HEK293 (cell line): ENCODE measurements around the gene UAP1.

Source experiments
- CTCF ChIA-PET: fragments of 350-600 bp; formaldehyde crosslinking; extraction: SDS; loops from one replicate; lab custom pipeline; 2021; ENCODE audit warnings: antibody characterized with exemption; lab: Yijun Ruan, JAX
- POLR2A ChIA-PET: fragments of 300-600 bp; formaldehyde crosslinking; extraction: SDS; loops from one replicate; lab custom pipeline; 2020; ENCODE audit warnings: antibody characterized with exemption, inconsistent platforms; lab: Yijun Ruan, JAX
- H3K27ac ChIP-seq: fragments of 200-500 bp; sonication (Bioruptor generic); 2 replicates; pipeline ENCODE4 v1.5.1; 2014; ENCODE audit warnings: low read depth, low read length, control low read depth, inconsistent platforms; ENCODE audit errors: extremely low read depth
- H3K36me3 ChIP-seq, 2 experiments: fragments of 200-500 bp in 1 of 2; sonication (Bioruptor generic) in 1 of 2; 1 replicate in 1 of 2; 2 replicates in 1 of 2; pipeline ENCODE4 v1.5.1; 2014 to 2017; ENCODE audit warnings: inconsistent platforms in 2 of 2, low read length in 2 of 2; ENCODE audit not compliant: control insufficient read depth in 2 of 2, insufficient read depth in 1 of 2
- H3K4me1 ChIP-seq: fragments of 200-500 bp; sonication (Bioruptor generic); 2 replicates; pipeline ENCODE4 v1.5.1; 2014; ENCODE audit warnings: mild to moderate bottlenecking, low read length, inconsistent platforms; ENCODE audit not compliant: control insufficient read depth, insufficient read depth
- H3K4me3 ChIP-seq: 2 replicates; pipeline ENCODE4 v1.5.1; 2011; ENCODE audit warnings: low read depth, mild to moderate bottlenecking, control low read depth, low read length, moderate library complexity
- H3K9me3 ChIP-seq: fragments of 200-500 bp; sonication (Bioruptor generic); 2 replicates; pipeline ENCODE4 v1.5.1; 2014; ENCODE audit warnings: low read depth, low read length, inconsistent platforms; ENCODE audit not compliant: control insufficient read depth, insufficient read depth
- HOXC10 ChIP-seq: sonication (generic); formaldehyde crosslinking; IDR thresholded peaks from 2 replicates; pipeline ENCODE4 v1.8.1; 2023; ENCODE audit warnings: mild to moderate bottlenecking, missing genetic modification reagents
- HOXD13 ChIP-seq: sonication (generic); formaldehyde crosslinking; IDR thresholded peaks from 2 replicates; pipeline ENCODE4 v1.8.0; 2022; ENCODE audit warnings: missing genetic modification reagents, borderline replicate concordance
- SETDB1 ChIP-seq: IDR thresholded peaks from one replicate; pipeline ENCODE4 v1.6.1; 2017; ENCODE audit warnings: mild to moderate bottlenecking, low read length, moderate library complexity, mixed read lengths; ENCODE audit not compliant: insufficient read length
- TCF7L2 ChIP-seq: IDR thresholded peaks from 2 replicates; pipeline ENCODE4 v1.6.1; 2011; ENCODE audit warnings: low read depth, mild to moderate bottlenecking, inconsistent platforms, low read length, moderate library complexity, borderline replicate concordance
- ZNF169 ChIP-seq: fragments of 450-650 bp; formaldehyde crosslinking; IDR thresholded peaks from 2 replicates; pipeline ENCODE4 v1.5.1; 2016; ENCODE audit warnings: missing biosample characterization, missing genetic modification characterization
- ZNF19 ChIP-seq: fragments of 450-650 bp; formaldehyde crosslinking; IDR thresholded peaks from 2 replicates; pipeline ENCODE4; 2016; ENCODE audit warnings: missing biosample characterization, missing genetic modification characterization, low read depth
- ZNF221 ChIP-seq: fragments of 450-650 bp; formaldehyde crosslinking; IDR thresholded peaks from 2 replicates; pipeline ENCODE4 v1.5.1; 2017; ENCODE audit warnings: missing biosample characterization, missing genetic modification characterization, borderline replicate concordance
- ZNF274 ChIP-seq, 2 experiments: fragments of 200-500 bp in 1 of 2; fragments of 450-650 bp in 1 of 2; sonication (Bioruptor generic) in 1 of 2; formaldehyde crosslinking in 1 of 2; IDR thresholded peaks; 2 replicates each; pipeline versions ENCODE4 v1.5.1 to v1.6.1; 2014 to 2016; ENCODE audit warnings: borderline replicate concordance in 1 of 2, inconsistent platforms in 1 of 2, low read length in 1 of 2, missing biosample characterization in 1 of 2, missing genetic modification characterization in 1 of 2
- ZNF404 ChIP-seq: fragments of 450-650 bp; formaldehyde crosslinking; IDR thresholded peaks from 2 replicates; pipeline ENCODE4 v1.5.1; 2017; ENCODE audit warnings: missing biosample characterization, missing genetic modification characterization
- ZNF449 ChIP-seq: fragments of 450-650 bp; formaldehyde crosslinking; IDR thresholded peaks from 2 replicates; pipeline ENCODE4 v1.5.1; 2017; ENCODE audit warnings: missing biosample characterization, mild to moderate bottlenecking, missing genetic modification characterization, moderate library complexity
- ZNF560 ChIP-seq: fragments of 450-650 bp; formaldehyde crosslinking; IDR thresholded peaks from 2 replicates; pipeline ENCODE4 v1.5.1; 2017; ENCODE audit warnings: missing biosample characterization, missing genetic modification characterization, borderline replicate concordance
- ZNF785 ChIP-seq: fragments of 450-650 bp; formaldehyde crosslinking; IDR thresholded peaks from 2 replicates; pipeline ENCODE4 v1.5.1; 2016; ENCODE audit warnings: missing biosample characterization, missing genetic modification characterization
- TF ChIP-seq, protein P1 (sequence below): fragments of 450-650 bp; formaldehyde crosslinking; IDR thresholded peaks from 2 replicates; pipeline ENCODE4 v1.5.1; 2016; ENCODE audit warnings: missing biosample characterization, missing genetic modification characterization
- TF ChIP-seq, protein P2 (sequence below): fragments of 450-650 bp; formaldehyde crosslinking; optimal IDR thresholded peaks from 2 replicates; pipeline ENCODE3; 2016; ENCODE audit warnings: missing biosample characterization, mild to moderate bottlenecking, missing genetic modification characterization
- TF ChIP-seq, protein P3 (sequence below): fragments of 450-650 bp; formaldehyde crosslinking; IDR thresholded peaks from 2 replicates; pipeline ENCODE4 v1.5.1; 2016; ENCODE audit warnings: missing biosample characterization, missing genetic modification characterization
- TF ChIP-seq, protein P4 (sequence below): fragments of 450-650 bp; formaldehyde crosslinking; IDR thresholded peaks from 2 replicates; pipeline ENCODE4 v1.5.1; 2016; ENCODE audit warnings: missing biosample characterization, missing genetic modification characterization

Gene UAP1

DNA sequence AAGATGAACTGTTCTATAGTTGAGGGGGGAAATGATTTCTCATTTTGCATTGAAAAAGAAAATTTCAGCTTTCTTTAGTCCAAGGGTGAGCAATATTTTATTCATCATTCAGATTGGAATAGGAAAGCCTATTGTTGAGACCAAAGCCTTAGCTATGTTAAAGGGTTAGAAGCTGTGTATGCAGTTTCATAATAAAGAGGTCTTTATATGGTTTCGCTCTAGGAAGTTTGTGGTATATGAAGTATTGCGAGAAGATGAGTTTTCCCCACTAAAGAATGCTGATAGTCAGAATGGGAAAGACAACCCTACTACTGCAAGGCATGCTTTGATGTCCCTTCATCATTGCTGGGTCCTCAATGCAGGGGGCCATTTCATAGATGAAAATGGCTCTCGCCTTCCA, 28.6 kb downstream of the UAP1 start:
- TF ChIP-seq HOXC10: no peak
- ChIA-PET POLR2A (no interaction called here), CTCF (interaction anchor here (0.7 kb wide), 2 partner anchors 23 to 27 kb away, joined by 3 read pairs; no protein-coding TSS in a partner anchor)
- H3K4me1 ChIP-seq: no peaks in the 10 kb centered on the region
- H3K36me3 ChIP-seq: peaks cover 27 to 75% of the 10 kb centered on the region in 2 experiments; a peak in 2 of 3 replicates
- no peaks in the 10 kb centered on the region for H3K9me3 ChIP-seq
- no peak overlapping the region for H3K27ac ChIP-seq
- no peak overlapping the region for H3K4me3 ChIP-seq

DNA sequence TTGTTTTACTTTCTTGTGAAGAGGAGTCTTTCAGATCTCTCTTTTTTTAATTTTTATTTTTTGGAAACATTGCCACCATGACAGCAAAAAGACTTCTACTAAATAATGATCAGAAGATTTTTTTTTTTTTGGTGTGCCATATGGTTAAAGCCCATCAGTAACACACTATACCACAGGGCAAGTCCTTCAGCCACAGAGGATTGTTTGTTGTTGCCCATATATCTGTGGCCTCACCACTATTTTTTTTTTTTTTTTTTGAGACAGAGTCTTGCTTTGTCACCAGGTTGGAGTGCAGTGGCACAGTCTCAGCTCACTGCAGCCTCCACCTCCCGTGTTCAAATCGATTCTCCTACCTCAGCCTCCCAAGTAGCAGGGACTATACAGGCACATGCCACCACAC, 29.2 kb downstream of the UAP1 start:
- peaks cover 27 to 79% of the 10 kb centered on the region in 2 experiments; a peak in 2 of 3 replicates for H3K36me3 ChIP-seq
- no peaks in the 10 kb centered on the region for H3K4me1 ChIP-seq
- CTCF ChIA-PET: interaction anchor here (0.6 to 0.7 kb wide), 2 partner anchors 26 to 42 kb away, joined by 3 to 4 read pairs; no protein-coding TSS in a partner anchor
- no peak overlapping the region for H3K4me3 ChIP-seq
- TF ChIP-seq ZNF785 (tag by site-specific recombination) (no peak), ZNF221 (tag by site-specific recombination) (no peak), HOXD13 (CRISPR knock-in tag) (no peak), ZNF404 (tag by site-specific recombination) (no peak), ZNF560 (tag by site-specific recombination) (no peak), ZNF449 (tag by site-specific recombination) (no peak), ZNF169 (tag by site-specific recombination) (no peak), TCF7L2 (no peak), ZNF274 (IDR thresholded peaks at IDR 0.05; ENCODE audit: low read length) (no peak), ZNF274 (tag by site-specific recombination; IDR thresholded peaks at IDR 0.05; ENCODE audit: borderline replicate concordance) (no peak)
- TF ChIP-seq, protein P1, sequence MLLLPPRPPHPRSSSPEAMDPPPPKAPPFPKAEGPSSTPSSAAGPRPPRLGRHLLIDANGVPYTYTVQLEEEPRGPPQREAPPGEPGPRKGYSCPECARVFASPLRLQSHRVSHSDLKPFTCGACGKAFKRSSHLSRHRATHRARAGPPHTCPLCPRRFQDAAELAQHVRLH (tag by site-specific recombination): no peak
- TF ChIP-seq, protein P2, sequence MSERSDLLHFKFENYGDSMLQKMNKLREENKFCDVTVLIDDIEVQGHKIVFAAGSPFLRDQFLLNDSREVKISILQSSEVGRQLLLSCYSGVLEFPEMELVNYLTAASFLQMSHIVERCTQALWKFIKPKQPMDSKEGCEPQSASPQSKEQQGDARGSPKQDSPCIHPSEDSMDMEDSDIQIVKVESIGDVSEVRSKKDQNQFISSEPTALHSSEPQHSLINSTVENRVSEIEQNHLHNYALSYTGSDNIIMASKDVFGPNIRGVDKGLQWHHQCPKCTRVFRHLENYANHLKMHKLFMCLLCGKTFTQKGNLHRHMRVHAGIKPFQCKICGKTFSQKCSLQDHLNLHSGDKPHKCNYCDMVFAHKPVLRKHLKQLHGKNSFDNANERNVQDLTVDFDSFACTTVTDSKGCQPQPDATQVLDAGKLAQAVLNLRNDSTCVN (tag by site-specific recombination): no peak
- TF ChIP-seq, protein P3, sequence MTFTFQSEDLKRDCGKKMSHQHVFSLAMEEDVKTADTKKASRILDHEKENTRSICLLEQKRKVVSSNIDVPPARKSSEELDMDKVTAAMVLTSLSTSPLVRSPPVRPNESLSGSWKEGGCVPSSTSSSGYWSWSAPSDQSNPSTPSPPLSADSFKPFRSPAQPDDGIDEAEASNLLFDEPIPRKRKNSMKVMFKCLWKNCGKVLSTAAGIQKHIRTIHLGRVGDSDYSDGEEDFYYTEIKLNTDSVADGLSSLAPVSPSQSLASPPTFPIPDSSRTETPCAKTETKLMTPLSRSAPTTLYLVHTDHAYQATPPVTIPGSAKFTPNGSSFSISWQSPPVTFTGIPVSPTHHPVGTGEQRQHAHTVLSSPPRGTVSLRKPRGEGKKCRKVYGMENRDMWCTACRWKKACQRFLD (tag by site-specific recombination): no peak
- TF ChIP-seq, all 188 proteins: peak for 0
- POLR2A ChIA-PET: no interaction called here
- H3K27ac ChIP-seq: no peak overlapping the region
- no peaks in the 10 kb centered on the region for H3K9me3 ChIP-seq

- no peaks in the 10 kb centered on the region for H3K9me3 ChIP-seq
- H3K4me1 ChIP-seq: no peaks in the 10 kb centered on the region
- no peak overlapping the region for H3K27ac ChIP-seq
- ChIA-PET POLR2A (interaction anchor here (1.4 kb wide), 1 partner anchor 36 kb away, joined by 3 read pairs; the partner anchor contains the start of gene UAP1), CTCF (interaction anchor here (0.8 to 2.1 kb wide), 3 partner anchors 17 to 540 kb away, joined by 3 to 10 read pairs (median 3); no protein-coding TSS in a partner anchor)
- H3K36me3 ChIP-seq: peaks cover 23 to 71% of the 10 kb centered on the region in 2 experiments
- no peak overlapping the region for H3K4me3 ChIP-seq
- TF ChIP-seq, protein P4, sequence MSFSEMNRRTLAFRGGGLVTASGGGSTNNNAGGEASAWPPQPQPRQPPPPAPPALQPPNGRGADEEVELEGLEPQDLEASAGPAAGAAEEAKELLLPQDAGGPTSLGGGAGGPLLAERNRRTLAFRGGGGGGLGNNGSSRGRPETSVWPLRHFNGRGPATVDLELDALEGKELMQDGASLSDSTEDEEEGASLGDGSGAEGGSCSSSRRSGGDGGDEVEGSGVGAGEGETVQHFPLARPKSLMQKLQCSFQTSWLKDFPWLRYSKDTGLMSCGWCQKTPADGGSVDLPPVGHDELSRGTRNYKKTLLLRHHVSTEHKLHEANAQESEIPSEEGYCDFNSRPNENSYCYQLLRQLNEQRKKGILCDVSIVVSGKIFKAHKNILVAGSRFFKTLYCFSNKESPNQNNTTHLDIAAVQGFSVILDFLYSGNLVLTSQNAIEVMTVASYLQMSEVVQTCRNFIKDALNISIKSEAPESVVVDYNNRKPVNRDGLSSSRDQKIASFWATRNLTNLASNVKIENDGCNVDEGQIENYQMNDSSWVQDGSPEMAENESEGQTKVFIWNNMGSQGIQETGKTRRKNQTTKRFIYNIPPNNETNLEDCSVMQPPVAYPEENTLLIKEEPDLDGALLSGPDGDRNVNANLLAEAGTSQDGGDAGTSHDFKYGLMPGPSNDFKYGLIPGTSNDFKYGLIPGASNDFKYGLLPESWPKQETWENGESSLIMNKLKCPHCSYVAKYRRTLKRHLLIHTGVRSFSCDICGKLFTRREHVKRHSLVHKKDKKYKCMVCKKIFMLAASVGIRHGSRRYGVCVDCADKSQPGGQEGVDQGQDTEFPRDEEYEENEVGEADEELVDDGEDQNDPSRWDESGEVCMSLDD: no peak
- no peak for TF ChIP-seq ZNF19 (tag by site-specific recombination)
- no peak for TF ChIP-seq SETDB1
Measured at GRCh38 chr1:162596514-162597170, 35.1 kb downstream of the UAP1 start.
